Measurements from ENCODE around the gene WDR37. TPM values are rescaled to one million over a fixed set of nuclear protein-coding genes. Genes with fewer than 3 reads are reported as not detected.

WDR37 gene
- total and polyA plus RNA-seq, 10 of the 15 experiments (the other 5 are each of a cell fraction or from before 2014, with no cell fraction given): 1.9 to 11.1 (median 7.1) TPM

GRCh38 chr10:1058017-1058416 lies 1.8 kb downstream of the WDR37 start:
- FAIRE-seq (no peak), ATAC-seq (no peak)
- TF ChIP-seq ZNF687 (IDR thresholded peaks at IDR 0.05): no peak
- no peak for TF ChIP-seq GATAD2B (conservative IDR thresholded peaks at IDR 0.05; ENCODE audit: low read depth)
- no peak for TF ChIP-seq NR2C2 (IDR thresholded peaks at IDR 0.05; ENCODE audit: borderline replicate concordance, control insufficient read depth, insufficient read length, low read depth)
- no peak for TF ChIP-seq CREM (IDR thresholded peaks at IDR 0.05; ENCODE audit: low read depth)
- TF ChIP-seq, protein P1, sequence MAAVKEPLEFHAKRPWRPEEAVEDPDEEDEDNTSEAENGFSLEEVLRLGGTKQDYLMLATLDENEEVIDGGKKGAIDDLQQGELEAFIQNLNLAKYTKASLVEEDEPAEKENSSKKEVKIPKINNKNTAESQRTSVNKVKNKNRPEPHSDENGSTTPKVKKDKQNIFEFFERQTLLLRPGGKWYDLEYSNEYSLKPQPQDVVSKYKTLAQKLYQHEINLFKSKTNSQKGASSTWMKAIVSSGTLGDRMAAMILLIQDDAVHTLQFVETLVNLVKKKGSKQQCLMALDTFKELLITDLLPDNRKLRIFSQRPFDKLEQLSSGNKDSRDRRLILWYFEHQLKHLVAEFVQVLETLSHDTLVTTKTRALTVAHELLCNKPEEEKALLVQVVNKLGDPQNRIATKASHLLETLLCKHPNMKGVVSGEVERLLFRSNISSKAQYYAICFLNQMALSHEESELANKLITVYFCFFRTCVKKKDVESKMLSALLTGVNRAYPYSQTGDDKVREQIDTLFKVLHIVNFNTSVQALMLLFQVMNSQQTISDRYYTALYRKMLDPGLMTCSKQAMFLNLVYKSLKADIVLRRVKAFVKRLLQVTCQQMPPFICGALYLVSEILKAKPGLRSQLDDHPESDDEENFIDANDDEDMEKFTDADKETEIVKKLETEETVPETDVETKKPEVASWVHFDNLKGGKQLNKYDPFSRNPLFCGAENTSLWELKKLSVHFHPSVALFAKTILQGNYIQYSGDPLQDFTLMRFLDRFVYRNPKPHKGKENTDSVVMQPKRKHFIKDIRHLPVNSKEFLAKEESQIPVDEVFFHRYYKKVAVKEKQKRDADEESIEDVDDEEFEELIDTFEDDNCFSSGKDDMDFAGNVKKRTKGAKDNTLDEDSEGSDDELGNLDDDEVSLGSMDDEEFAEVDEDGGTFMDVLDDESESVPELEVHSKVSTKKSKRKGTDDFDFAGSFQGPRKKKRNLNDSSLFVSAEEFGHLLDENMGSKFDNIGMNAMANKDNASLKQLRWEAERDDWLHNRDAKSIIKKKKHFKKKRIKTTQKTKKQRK (IDR thresholded peaks at IDR 0.05; ENCODE audit: low read depth, low read length): no peak
- TF ChIP-seq CBX3 (IDR thresholded peaks at IDR 0.05; ENCODE audit: borderline replicate concordance, low read depth): no peak
- TF ChIP-seq ZNF217 (IDR thresholded peaks at IDR 0.05): no peak
- no peak for TF ChIP-seq POLR2A (IDR thresholded peaks at IDR 0.05; ENCODE audit: low read depth, low read length)
- TF ChIP-seq ZNF207 (IDR thresholded peaks at IDR 0.05; ENCODE audit: borderline replicate concordance): no peak
- TF ChIP-seq GABPA (IDR thresholded peaks at IDR 0.05; ENCODE audit: low read depth): no peak
- TF ChIP-seq HDAC6 (IDR thresholded peaks at IDR 0.05; ENCODE audit: unreplicated experiment): no peak
- no peak for TF ChIP-seq SRF (IDR thresholded peaks at IDR 0.05; ENCODE audit: low read depth in 2 of 2, low read length in 2 of 2)
- TF ChIP-seq EP300 (IDR thresholded peaks at IDR 0.05; ENCODE audit: borderline replicate concordance in 1 of 2, control insufficient read depth in 1 of 2, low read depth in 2 of 2, low read length in 2 of 2): no peak
- no peak for TF ChIP-seq ZBTB11 (CRISPR knock-in tag; IDR thresholded peaks at IDR 0.05)

More at GRCh38 chr10:1058017-1058416, 1.8 kb downstream of the WDR37 start:
- no TSS peak for BruUV-seq (replicated peaks)
- ChIA-PET SMC1A (ENCODE audit: uncharacterized antibody, unreplicated experiment) (interaction anchor here (0.6 to 1.5 kb wide), 5 partner anchors 10 to 227 kb away, joined by 3 to 6 read pairs (median 4); no protein-coding TSS in a partner anchor), RAD21 (ENCODE audit: unreplicated experiment) (interaction anchor here (1.0 kb wide), 1 partner anchor 13 kb away, joined by 3 read pairs; no protein-coding TSS in a partner anchor), CTCF (interaction anchor here (1.0 to 1.4 kb wide), 3 partner anchors 9 to 71 kb away, joined by 3 to 6 read pairs (median 3); partner anchors contain the start of gene IDI1), POLR2A (interaction anchor here (1.0 to 1.8 kb wide), 3 partner anchors 9 to 129 kb away, joined by 4 to 14 read pairs (median 5); partner anchors contain the start of gene IDI1)
- no peak for DNase-seq (ENCODE audit: low read depth, low spot score)
- H3K4me1 ChIP-seq (ENCODE audit: control insufficient read depth, insufficient read depth, low read length): peaks cover 21% of the 10 kb centered on the region
- peak overlapping the region; percentile 87 for H3K4me2 ChIP-seq (ENCODE audit: control insufficient read depth, insufficient read depth)
- peak overlapping the region; percentile 85 for H3K27ac ChIP-seq (ENCODE audit: control insufficient read depth, insufficient read depth)
- 39% methylated on average over 7 of the region's 7 CpGs for WGBS (ENCODE audit: insufficient coverage, insufficient replicate concordance, low lambda C conversion rate, missing lambda C conversion rate)
- H3K9ac ChIP-seq (ENCODE audit: control insufficient read depth, insufficient read depth, low read length): peak overlapping the region; percentile 89
- no peak overlapping the region for H2AFZ ChIP-seq (ENCODE audit: control insufficient read depth, low read depth, low read length)
- no peaks in the 10 kb centered on the region for H3K27me3 ChIP-seq (replicated peaks in 1 of 2; ENCODE audit: control insufficient read depth in 2 of 2, insufficient read depth in 2 of 2, low read length in 1 of 2)
- in situ Hi-C loops (cut with MboI): no loop called here
- peak overlapping the region; percentile 89 for H3K4me3 ChIP-seq
- no peaks in the 10 kb centered on the region for H3K9me3 ChIP-seq (replicated peaks; ENCODE audit: control insufficient read depth, insufficient read depth, low read length)
- no peaks in the 10 kb centered on the region for H4K20me1 ChIP-seq (ENCODE audit: control insufficient read depth, insufficient read depth)
- peaks cover 0 to 15% of the 10 kb centered on the region in 2 experiments; a peak in 1 of 4 replicates for H3K36me3 ChIP-seq (ENCODE audit: control insufficient read depth in 2 of 2, insufficient read depth in 2 of 2, low read length in 1 of 2)
- peaks cover 79% of the 10 kb centered on the region for H3K79me2 ChIP-seq (ENCODE audit: control insufficient read depth, insufficient read depth, low read length)
- intact Hi-C loops (cut with micrococcal nuclease; ENCODE audit: unreplicated experiment): no loop called here

Data from GM12878 (cell line).